Measurements from ENCODE around the gene KMT2D. TPM values are rescaled to one million over a fixed set of nuclear protein-coding genes. Genes with fewer than 3 reads are reported as not detected.

The KMT2D gene
- total and polyA plus RNA-seq, 8 donors, result 3.2 to 220 (median 82.3) TPM

- Histone ChIP-seq H3K36me3 (peaks cover 40 to 41% (median 41%) of the 10 kb centered on the region in 4 donors), H3K4me1 (peaks cover 42 to 58% (median 54%) of the 10 kb centered on the region in 4 donors), H3K9me3 (no peaks in the 10 kb centered on the region), H3K27me3 (no peaks in the 10 kb centered on the region), H3K27ac (peak overlapping the region in 4 of 5 donors; percentile 33 to 98 (median 95)), H3K4me3 (peak overlapping the region in 3 of 4 donors; percentile 9 to 97 (median 80))
- TF ChIP-seq CTCF (IDR thresholded peaks at IDR 0.05), result no peak
- TF ChIP-seq POLR2AphosphoS5 (IDR thresholded peaks at IDR 0.05), result peak in 2 of 3 donors; percentile 25 to 63
- no peak for TF ChIP-seq EP300 (IDR thresholded peaks at IDR 0.05)
- TF ChIP-seq POLR2A (IDR thresholded peaks at IDR 0.05), result no peak
- peak; percentile 56 to 87 for DNase-seq
- intact Hi-C loops (cut with DNase I; ENCODE audit: low total_unique reads), result no loop called here
- 32 to 43% (median 36%) methylated on average over 7 of the region's 7 CpGs for WGBS, 5 donors
These were observed 4.4 kb downstream of the KMT2D start for GRCh38 chr12:49055978-49056754.

GRCh38 chr12:49055092-49055491, 5.5 kb downstream of the KMT2D start:
- Histone ChIP-seq H3K36me3 (peaks cover 50 to 52% (median 52%) of the 10 kb centered on the region in 4 donors), H3K4me3 (peak overlapping the region in 1 of 4 donors; percentile 97)

DNA sequence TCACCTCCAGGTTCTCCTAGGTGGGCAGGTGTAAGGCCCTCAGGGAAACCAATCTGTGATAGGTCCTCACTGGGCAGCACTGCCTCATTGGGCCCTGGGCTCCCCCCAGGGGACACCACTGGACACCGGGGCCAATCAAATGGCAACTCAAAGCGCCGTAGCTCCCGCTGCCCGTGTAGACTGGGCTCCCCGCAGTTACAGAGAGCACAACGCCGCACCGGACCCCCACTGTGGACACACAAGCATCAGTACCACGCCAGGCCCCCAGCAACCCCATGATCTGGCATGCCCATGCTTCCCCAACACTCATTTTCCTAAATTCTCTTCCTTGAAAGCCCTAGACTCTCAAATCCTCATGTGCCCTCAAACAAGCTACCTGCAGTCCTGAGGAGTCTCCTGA, 6.1 kb downstream of the KMT2D start:
- intact Hi-C loops (cut with DNase I; ENCODE audit: low total_unique reads), result no loop called here
- TF ChIP-seq EP300 (IDR thresholded peaks at IDR 0.05) (no peak), CTCF (IDR thresholded peaks at IDR 0.05) (no peak), POLR2AphosphoS5 (IDR thresholded peaks at IDR 0.05) (no peak), POLR2A (IDR thresholded peaks at IDR 0.05) (no peak)
- H3K4me3 ChIP-seq, result no peak overlapping the region
- H3K9me3 ChIP-seq, result no peaks in the 10 kb centered on the region
- DNase-seq, result peak in 1 of 2 donors; percentile 2
- no peaks in the 10 kb centered on the region for H3K27me3 ChIP-seq
- H3K36me3 ChIP-seq, result peaks cover 56 to 58% (median 57%) of the 10 kb centered on the region in 4 donors
- no peak overlapping the region for H3K27ac ChIP-seq
- H3K4me1 ChIP-seq, result peaks cover 41 to 57% (median 51%) of the 10 kb centered on the region in 4 donors
- 84 to 96% (median 94%) methylated on average over 9 to 10 of the region's 10 CpGs for WGBS, 5 donors

More at GRCh38 chr12:49055092-49055491, 5.5 kb downstream of the KMT2D start:
- Histone ChIP-seq H3K27ac (no peak overlapping the region), H3K27me3 (no peaks in the 10 kb centered on the region), H3K4me1 (peaks cover 41 to 57% (median 52%) of the 10 kb centered on the region in 4 donors), H3K9me3 (no peaks in the 10 kb centered on the region)
- no peak for DNase-seq
- 46 to 61% (median 49%) methylated on average over 4 of the region's 4 CpGs for WGBS, 5 donors
- intact Hi-C loops (cut with DNase I; ENCODE audit: low total_unique reads), result no loop called here
- TF ChIP-seq CTCF (IDR thresholded peaks at IDR 0.05), result no peak
- TF ChIP-seq EP300 (IDR thresholded peaks at IDR 0.05), result no peak

- whole genome bisulfite sequencing, 5 donors, result 83 to 98% (median 96%) methylated on average over 4 to 5 of the region's 5 CpGs
- no peaks in the 10 kb centered on the region for H3K9me3 ChIP-seq
- peaks cover 60 to 62% (median 61%) of the 10 kb centered on the region in 4 donors for H3K36me3 ChIP-seq
- intact Hi-C loops (cut with DNase I; ENCODE audit: low total_unique reads), result no loop called here
- H3K27me3 ChIP-seq, result no peaks in the 10 kb centered on the region
- no peak for TF ChIP-seq POLR2A (IDR thresholded peaks at IDR 0.05)
- no peak for TF ChIP-seq POLR2AphosphoS5 (IDR thresholded peaks at IDR 0.05)
- no peak for TF ChIP-seq CTCF (IDR thresholded peaks at IDR 0.05)
- no peak for TF ChIP-seq EP300 (IDR thresholded peaks at IDR 0.05)
- DNase-seq, result peak in 1 of 2 donors; percentile 2
- H3K4me1 ChIP-seq, result peaks cover 41 to 54% (median 48%) of the 10 kb centered on the region in 4 donors
- H3K4me3 ChIP-seq, result no peak overlapping the region
- no peak overlapping the region for H3K27ac ChIP-seq
These were observed 6.5 kb downstream of the KMT2D start for GRCh38 chr12:49054096-49054495.
